ENCODE data around the gene AURKAIP1. TPM values are rescaled to one million over a fixed set of nuclear protein-coding genes. Genes with fewer than 3 reads are reported as not detected.

The AURKAIP1 gene
- total and polyA plus RNA-seq, 12 donors: 44.2 to 317 (median 161) TPM

DNA sequence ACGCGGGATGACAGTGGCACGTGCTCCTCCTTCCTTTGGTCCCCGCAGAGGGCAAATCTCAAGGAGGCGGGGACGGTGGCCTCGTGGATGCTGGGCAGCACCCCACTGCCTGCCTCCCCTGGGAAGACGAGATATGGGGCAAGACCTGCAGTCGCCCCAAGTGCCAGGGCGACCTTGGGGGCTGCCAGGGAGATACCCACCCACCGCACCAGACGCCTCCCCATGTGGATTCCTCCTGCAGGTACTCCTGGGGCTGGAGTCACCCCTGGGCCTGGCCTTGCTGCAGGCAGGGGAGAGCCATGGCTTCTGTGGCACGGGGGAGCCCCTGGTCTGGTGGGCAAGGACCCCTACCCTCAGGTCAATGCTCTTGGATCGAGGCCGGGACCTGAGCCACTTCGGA, 5.9 kb upstream of the AURKAIP1 start:
- H3K27ac ChIP-seq: no peak overlapping the region
- H3K36me3 ChIP-seq (replicated peaks in 1 of 2): peaks cover 0 to 8% of the 10 kb centered on the region in 2 donors
- H3K9me3 ChIP-seq (replicated peaks in 1 of 3): no peaks in the 10 kb centered on the region
- no peak for TF ChIP-seq POLR2A (IDR thresholded peaks at IDR 0.05)
- TF ChIP-seq, protein P1, sequence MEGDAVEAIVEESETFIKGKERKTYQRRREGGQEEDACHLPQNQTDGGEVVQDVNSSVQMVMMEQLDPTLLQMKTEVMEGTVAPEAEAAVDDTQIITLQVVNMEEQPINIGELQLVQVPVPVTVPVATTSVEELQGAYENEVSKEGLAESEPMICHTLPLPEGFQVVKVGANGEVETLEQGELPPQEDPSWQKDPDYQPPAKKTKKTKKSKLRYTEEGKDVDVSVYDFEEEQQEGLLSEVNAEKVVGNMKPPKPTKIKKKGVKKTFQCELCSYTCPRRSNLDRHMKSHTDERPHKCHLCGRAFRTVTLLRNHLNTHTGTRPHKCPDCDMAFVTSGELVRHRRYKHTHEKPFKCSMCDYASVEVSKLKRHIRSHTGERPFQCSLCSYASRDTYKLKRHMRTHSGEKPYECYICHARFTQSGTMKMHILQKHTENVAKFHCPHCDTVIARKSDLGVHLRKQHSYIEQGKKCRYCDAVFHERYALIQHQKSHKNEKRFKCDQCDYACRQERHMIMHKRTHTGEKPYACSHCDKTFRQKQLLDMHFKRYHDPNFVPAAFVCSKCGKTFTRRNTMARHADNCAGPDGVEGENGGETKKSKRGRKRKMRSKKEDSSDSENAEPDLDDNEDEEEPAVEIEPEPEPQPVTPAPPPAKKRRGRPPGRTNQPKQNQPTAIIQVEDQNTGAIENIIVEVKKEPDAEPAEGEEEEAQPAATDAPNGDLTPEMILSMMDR (IDR thresholded peaks at IDR 0.05): no peak
- DNase-seq: no peak
- no peaks in the 10 kb centered on the region for H3K27me3 ChIP-seq
- H3K4me3 ChIP-seq: no peak overlapping the region
- WGBS, 4 donors: 90 to 97% (median 90%) methylated on average over 6 to 16 of the region's 16 CpGs; no CpG with 5 or more reads in 1 of the 4 donors
- intact Hi-C loops (cut with DNase I): no loop called here
- H3K4me1 ChIP-seq (replicated peaks in 1 of 2): peaks cover 0 to 3% of the 10 kb centered on the region in 2 donors

DNA sequence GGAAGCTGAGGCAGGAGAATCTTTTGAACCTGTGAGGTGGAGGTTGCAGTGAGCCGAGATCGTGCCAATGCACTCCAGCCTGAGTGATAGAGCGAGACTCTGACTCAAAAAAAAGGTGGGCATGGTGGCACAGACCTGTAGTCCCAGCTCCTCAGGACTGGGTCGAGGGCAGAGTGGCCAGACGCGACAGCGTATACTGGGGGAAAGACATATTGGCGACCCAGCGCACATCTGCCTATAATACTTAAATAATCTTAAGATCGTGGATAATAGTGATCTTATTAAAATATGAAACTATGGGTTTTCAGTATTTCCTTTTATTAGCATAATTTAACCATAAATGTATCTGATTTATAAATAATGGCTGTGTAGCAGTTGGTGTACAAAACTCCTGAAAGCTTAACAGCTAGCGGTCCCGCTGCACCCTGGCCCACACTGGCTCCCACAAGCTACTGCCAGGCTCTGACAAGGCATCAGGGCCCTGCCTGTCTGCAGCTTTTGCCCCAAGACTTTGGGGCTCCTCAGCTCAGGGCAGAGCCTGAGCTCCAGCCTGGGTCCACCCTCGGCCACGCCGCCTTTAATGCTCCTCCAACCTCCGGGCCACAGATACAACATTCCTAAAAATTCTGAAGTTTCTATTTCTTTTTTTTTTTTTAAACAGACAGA, 2.7 kb upstream of the AURKAIP1 start:
- WGBS, 4 donors: 91 to 97% (median 95%) methylated on average over 16 of the region's 16 CpGs
- no peak for DNase-seq
- TF ChIP-seq POLR2A (IDR thresholded peaks at IDR 0.05): no peak
- no peaks in the 10 kb centered on the region for H3K9me3 ChIP-seq (replicated peaks in 1 of 3)
- H3K36me3 ChIP-seq (replicated peaks in 1 of 2): peaks cover 0 to 10% of the 10 kb centered on the region in 2 donors
- intact Hi-C loops (cut with DNase I): no loop called here
- H3K4me3 ChIP-seq: no peak overlapping the region
- no peak overlapping the region for H3K27ac ChIP-seq
- H3K4me1 ChIP-seq (replicated peaks in 1 of 2): peaks cover 7 to 20% of the 10 kb centered on the region in 2 donors
- H3K27me3 ChIP-seq: no peaks in the 10 kb centered on the region

DNA sequence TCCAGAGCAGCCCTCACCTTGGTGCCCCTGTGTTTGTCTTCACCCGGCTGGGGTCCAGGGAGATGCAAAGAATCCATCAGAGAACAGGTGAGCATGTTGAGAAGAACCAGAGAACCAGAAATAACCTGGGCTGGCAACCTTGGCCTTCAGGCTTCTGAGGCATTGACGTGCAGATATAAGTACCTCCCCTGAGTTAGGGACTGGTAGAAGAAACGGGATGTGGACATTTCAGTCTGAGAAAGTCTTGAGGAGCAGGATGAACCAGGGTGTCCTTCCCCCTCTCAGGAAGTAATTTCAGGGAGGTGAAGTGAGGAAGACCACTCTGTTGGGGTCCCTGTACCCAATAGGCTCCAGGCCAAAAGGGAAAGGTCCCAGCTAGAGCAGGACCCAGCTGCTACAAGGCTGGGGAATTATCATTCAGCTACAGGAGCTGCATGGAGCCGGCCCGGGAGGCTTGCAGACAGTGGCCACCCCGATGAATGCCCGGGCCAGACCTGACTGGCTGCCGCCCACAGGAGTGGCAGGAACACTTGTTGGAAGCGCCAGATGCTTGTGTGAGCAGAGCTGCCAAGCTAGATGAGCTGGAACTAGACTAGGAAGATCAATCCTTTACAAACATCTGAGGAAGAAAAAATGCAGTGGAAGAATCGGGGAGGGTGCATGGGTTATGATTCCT, 1.7 kb upstream of the AURKAIP1 start:
- WGBS, 4 donors: 86 to 93% (median 87%) methylated on average over 6 to 10 of the region's 10 CpGs
- DNase-seq: no peak
- H3K4me1 ChIP-seq (replicated peaks in 1 of 2): peaks cover 7 to 30% of the 10 kb centered on the region in 2 donors
- peak overlapping the region in 1 of 5 donors; percentile 94 for H3K27ac ChIP-seq
- no peaks in the 10 kb centered on the region for H3K9me3 ChIP-seq (replicated peaks in 1 of 3)
- peaks cover 0 to 10% of the 10 kb centered on the region in 2 donors for H3K36me3 ChIP-seq (replicated peaks in 1 of 2)
- no peak overlapping the region for H3K4me3 ChIP-seq
- H3K27me3 ChIP-seq: no peaks in the 10 kb centered on the region
- intact Hi-C loops (cut with DNase I): no loop called here
- TF ChIP-seq, protein P1 (IDR thresholded peaks at IDR 0.05): no peak
- TF ChIP-seq POLR2A (IDR thresholded peaks at IDR 0.05): no peak

DNA sequence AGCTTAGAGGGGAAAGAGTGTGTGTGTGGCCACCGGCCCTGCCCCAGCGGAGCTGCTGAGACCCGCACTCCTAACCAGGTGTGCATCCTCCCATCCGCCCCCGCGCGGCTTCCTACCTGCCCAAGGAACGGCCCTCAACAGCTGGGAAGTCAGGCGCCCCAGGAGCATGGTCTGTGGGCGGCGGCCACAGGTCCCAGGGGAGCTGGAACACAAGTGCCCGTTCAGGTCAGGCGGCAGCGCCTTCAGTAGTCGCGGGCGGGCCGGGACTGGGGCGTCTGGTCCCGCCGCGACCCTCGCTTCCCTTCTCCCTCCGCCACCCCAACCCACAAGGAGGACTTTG, 448 bp downstream of the AURKAIP1 start:
- Histone ChIP-seq H3K4me3 (peak overlapping the region; percentile 52 to 83 (median 72)), H3K4me1 (replicated peaks in 1 of 2) (peaks cover 7 to 31% of the 10 kb centered on the region in 2 donors), H3K9me3 (replicated peaks in 1 of 3) (no peaks in the 10 kb centered on the region), H3K36me3 (replicated peaks in 1 of 2) (peaks cover 0 to 10% of the 10 kb centered on the region in 2 donors), H3K27ac (peak overlapping the region; percentile 87 to 94 (median 90)), H3K27me3 (no peaks in the 10 kb centered on the region)
- intact Hi-C loops (cut with DNase I): no loop called here
- no peak for DNase-seq
- TF ChIP-seq, protein P1 (IDR thresholded peaks at IDR 0.05): no peak
- no peak for TF ChIP-seq POLR2A (IDR thresholded peaks at IDR 0.05)
- 1% methylated on average over 24 of the region's 24 CpGs; no CpG with 5 or more reads in 2 of the 4 donors for WGBS, 4 donors
